Measurements from ENCODE around the gene ZDHHC1.

DNA sequence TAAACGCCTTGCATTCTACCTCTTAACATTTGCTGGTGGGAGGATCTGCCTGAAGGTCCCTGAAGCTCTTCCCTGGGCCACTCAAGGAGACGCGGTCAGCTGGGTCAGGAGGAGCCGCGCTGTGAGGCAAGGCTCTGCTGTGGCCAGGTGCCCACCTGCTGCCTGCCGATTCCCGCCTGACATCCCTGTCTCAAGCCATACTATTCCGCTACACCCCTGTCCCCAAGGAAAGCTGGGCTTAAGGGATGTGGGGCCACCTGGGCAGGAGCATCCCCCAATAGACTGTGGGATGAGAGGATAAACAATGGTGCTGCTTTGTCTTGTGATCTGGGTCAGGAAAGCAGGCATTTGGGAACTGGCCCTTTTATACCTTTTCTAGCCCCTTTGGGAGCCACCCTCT, 28.1 kb downstream of the ZDHHC1 start:
- TF ChIP-seq, protein P1, sequence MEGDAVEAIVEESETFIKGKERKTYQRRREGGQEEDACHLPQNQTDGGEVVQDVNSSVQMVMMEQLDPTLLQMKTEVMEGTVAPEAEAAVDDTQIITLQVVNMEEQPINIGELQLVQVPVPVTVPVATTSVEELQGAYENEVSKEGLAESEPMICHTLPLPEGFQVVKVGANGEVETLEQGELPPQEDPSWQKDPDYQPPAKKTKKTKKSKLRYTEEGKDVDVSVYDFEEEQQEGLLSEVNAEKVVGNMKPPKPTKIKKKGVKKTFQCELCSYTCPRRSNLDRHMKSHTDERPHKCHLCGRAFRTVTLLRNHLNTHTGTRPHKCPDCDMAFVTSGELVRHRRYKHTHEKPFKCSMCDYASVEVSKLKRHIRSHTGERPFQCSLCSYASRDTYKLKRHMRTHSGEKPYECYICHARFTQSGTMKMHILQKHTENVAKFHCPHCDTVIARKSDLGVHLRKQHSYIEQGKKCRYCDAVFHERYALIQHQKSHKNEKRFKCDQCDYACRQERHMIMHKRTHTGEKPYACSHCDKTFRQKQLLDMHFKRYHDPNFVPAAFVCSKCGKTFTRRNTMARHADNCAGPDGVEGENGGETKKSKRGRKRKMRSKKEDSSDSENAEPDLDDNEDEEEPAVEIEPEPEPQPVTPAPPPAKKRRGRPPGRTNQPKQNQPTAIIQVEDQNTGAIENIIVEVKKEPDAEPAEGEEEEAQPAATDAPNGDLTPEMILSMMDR (IDR thresholded peaks at IDR 0.05): no peak
- no peak for TF ChIP-seq POLR2A (IDR thresholded peaks at IDR 0.05)
